Calu3 (cell line): ENCODE data around the gene SF3A2. TPM values are rescaled to one million over a fixed set of nuclear protein-coding genes. Genes with fewer than 3 reads are reported as not detected.

Experiments used
- BruUV-seq: library from RNA; stranded (reverse); fragments of 400-500 nt; replicated peaks from 2 replicates; lab custom pipeline; 2021; lab: Mats Ljungman, UMichigan
- CTCF ChIA-PET: fragments of 300-600 bp; sonication (Branson Sonifier 250); formaldehyde crosslinking; loops from one replicate; lab custom pipeline; 2022; ENCODE audit warnings: antibody characterized with exemption; lab: Charles Lee
- DNase-seq: peaks from one replicate; pipeline ENCODE4 v3.0.0; 2022
- H3K27ac Mint-ChIP-seq: one replicate; pipeline ENCODE4 v1.8.0; 2022; ENCODE audit warnings: mixed read lengths; ENCODE audit not compliant: unreplicated experiment
- H3K27me3 Mint-ChIP-seq: one replicate; pipeline ENCODE4 v1.8.0; 2022; ENCODE audit warnings: mixed read lengths; ENCODE audit not compliant: unreplicated experiment
- H3K36me3 Mint-ChIP-seq: one replicate; pipeline ENCODE4 v1.8.0; 2022; ENCODE audit warnings: mild to moderate bottlenecking, moderate library complexity, mixed read lengths; ENCODE audit not compliant: insufficient read depth, unreplicated experiment
- H3K4me1 Mint-ChIP-seq: one replicate; pipeline ENCODE4 v1.8.0; 2022; ENCODE audit warnings: mild to moderate bottlenecking, low read depth, mixed read lengths; ENCODE audit not compliant: unreplicated experiment
- H3K4me3 Mint-ChIP-seq: one replicate; pipeline ENCODE4 v1.8.0; 2022; ENCODE audit warnings: mild to moderate bottlenecking, low read depth, moderate library complexity, mixed read lengths; ENCODE audit not compliant: unreplicated experiment
- H3K9me3 Mint-ChIP-seq: one replicate; pipeline ENCODE4 v1.8.0; 2022; ENCODE audit warnings: low read depth, mixed read lengths; ENCODE audit not compliant: unreplicated experiment
- intact Hi-C: fragments of 100-400 bp; cut with micrococcal nuclease; formaldehyde crosslinking; loops from one replicate; pipeline ENCODE4 v1.10.0; 2022; ENCODE audit not compliant: unreplicated experiment
- total RNA-seq: library from RNA; stranded (reverse); gene quantifications from 2 replicates; pipeline ENCODE4 v1.2.3, GENCODE V29; 2022
- TF ChIP-seq, protein P1 (sequence below): fragments of 200-600 bp; IDR thresholded peaks from one replicate; pipeline ENCODE4 v1.8.0; 2022; ENCODE audit warnings: antibody characterized with exemption; ENCODE audit not compliant: unreplicated experiment

The SF3A2 gene
- total RNA-seq, 1 experiment from 2014 or later = 83.6 TPM

DNA sequence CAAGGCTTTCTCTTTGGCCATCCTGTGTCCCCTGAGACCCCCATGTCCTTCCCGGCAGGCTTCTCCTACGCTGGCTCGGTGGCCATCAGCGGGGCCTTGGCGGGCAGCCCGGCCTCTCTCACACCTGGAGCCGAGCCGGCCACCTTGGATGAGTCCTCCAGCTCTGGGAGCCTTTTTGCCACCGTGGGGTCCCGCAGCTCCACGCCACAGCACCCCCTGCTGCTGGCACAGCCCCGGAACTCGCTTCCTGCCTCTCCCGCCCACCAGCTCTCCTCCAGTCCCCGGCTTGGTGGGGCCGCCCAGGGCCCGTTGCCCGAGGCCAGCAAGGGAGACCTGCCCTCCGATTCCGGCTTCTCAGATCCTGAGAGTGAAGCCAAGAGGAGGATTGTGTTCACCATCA is 14.7 kb upstream of the SF3A2 start:
- DNase-seq = no peak
- H3K9me3 Mint-ChIP-seq = no peaks in the 10 kb centered on the region
- no peak overlapping the region for H3K4me3 Mint-ChIP-seq
- no peaks in the 10 kb centered on the region for H3K27me3 Mint-ChIP-seq
- CTCF ChIA-PET = interaction anchor here (1.2 kb wide), 1 partner anchor 66 kb away, joined by 3 read pairs; no protein-coding TSS in a partner anchor
- no TSS peak for BruUV-seq
- H3K4me1 Mint-ChIP-seq = no peaks in the 10 kb centered on the region
- intact Hi-C loops = no loop called here
- TF ChIP-seq, protein P1, sequence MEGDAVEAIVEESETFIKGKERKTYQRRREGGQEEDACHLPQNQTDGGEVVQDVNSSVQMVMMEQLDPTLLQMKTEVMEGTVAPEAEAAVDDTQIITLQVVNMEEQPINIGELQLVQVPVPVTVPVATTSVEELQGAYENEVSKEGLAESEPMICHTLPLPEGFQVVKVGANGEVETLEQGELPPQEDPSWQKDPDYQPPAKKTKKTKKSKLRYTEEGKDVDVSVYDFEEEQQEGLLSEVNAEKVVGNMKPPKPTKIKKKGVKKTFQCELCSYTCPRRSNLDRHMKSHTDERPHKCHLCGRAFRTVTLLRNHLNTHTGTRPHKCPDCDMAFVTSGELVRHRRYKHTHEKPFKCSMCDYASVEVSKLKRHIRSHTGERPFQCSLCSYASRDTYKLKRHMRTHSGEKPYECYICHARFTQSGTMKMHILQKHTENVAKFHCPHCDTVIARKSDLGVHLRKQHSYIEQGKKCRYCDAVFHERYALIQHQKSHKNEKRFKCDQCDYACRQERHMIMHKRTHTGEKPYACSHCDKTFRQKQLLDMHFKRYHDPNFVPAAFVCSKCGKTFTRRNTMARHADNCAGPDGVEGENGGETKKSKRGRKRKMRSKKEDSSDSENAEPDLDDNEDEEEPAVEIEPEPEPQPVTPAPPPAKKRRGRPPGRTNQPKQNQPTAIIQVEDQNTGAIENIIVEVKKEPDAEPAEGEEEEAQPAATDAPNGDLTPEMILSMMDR = no peak
- no peak overlapping the region for H3K27ac Mint-ChIP-seq
- peaks cover 36% of the 10 kb centered on the region for H3K36me3 Mint-ChIP-seq

DNA sequence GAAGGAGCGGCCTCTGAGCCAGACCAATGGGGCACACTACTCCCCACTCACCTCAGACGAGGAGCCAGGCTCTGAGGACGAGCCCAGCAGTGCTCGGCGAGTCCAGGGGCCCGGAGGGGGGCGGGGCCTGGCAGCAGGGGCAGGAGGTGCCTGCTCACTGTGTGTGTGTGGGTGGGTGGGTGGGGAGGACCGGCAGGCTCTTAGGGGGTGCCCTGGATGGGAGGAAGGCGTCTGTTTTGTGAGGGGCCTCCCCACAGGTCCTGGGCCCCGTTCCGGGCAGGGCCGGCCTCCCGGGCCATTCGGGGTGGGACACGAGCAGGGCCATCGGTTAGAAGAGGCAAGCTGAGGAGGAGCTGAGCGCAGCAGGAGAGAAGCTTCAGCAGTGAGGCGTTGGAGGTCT is 13.2 kb upstream of the SF3A2 start:
- TF ChIP-seq, protein P1 = no peak
- Mint-ChIP-seq H3K4me3 (no peak overlapping the region), H3K4me1 (no peaks in the 10 kb centered on the region), H3K36me3 (peaks cover 32% of the 10 kb centered on the region), H3K27ac (no peak overlapping the region), H3K9me3 (no peaks in the 10 kb centered on the region), H3K27me3 (no peaks in the 10 kb centered on the region)
- BruUV-seq = no TSS peak
- DNase-seq = no peak
- intact Hi-C loops = no loop called here
- CTCF ChIA-PET = no interaction called here

DNA sequence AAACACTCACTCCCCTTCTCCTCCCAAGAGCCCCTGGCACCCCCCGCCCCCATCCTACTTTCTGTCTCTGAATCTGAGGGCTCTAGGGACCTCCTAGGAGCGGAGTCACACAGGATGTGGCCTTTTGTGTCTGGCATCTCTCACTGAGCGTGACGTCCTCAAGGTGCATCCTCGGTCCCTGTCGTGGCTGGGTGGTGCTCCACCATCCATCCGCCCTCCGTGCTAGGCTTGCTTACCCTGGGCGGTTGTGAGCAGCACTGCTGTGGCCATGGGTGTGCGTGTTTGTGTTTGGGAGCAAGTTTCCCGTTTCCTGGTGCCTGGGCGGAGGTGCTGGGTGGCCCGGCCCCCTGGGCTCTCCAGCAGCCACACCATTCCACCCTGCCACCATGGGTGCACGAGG is 12.7 kb upstream of the SF3A2 start:
- intact Hi-C loops = no loop called here

DNA sequence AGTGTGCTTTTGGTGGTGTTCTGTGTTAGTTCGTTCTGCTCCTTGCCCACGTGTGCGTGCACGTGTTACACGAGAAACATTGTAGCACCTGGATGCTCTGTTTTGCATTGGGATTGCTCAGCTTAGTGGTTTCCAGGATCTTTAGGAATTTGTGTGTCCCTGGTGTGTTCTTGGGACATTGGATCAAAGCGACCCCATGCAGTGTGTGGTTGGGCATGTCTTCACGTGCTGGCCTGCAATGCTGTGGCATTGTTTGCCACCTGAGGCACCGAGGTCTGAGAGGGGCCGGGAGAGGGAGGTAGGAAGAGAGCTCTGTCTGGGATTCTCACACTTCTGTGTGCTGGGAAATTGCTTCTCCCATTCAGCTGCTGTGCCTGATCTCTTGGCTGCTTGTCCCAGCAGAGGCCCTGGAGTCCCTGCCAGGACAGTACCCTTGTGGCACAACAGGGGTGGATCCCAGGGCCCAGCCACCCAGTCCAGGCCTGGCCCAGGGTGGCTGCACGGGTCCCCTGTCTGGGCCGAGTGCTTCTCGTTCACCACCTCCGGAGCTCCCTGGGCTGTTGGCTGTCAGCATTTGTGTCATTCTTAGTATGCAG is 11.8 kb upstream of the SF3A2 start:
- Mint-ChIP-seq H3K4me3 (no peak overlapping the region), H3K36me3 (peaks cover 41% of the 10 kb centered on the region), H3K9me3 (no peaks in the 10 kb centered on the region), H3K4me1 (no peaks in the 10 kb centered on the region), H3K27me3 (no peaks in the 10 kb centered on the region), H3K27ac (no peak overlapping the region)
- CTCF ChIA-PET = no interaction called here
- no peak for DNase-seq
- intact Hi-C loops = no loop called here
- BruUV-seq = no TSS peak
- TF ChIP-seq, protein P1 = no peak

More for the DNA sequence above, 12.7 kb upstream of the SF3A2 start:
- H3K4me3 Mint-ChIP-seq = no peak overlapping the region
- TF ChIP-seq, protein P1 = no peak
- H3K4me1 Mint-ChIP-seq = no peaks in the 10 kb centered on the region
- H3K27ac Mint-ChIP-seq = no peak overlapping the region
- no peaks in the 10 kb centered on the region for H3K27me3 Mint-ChIP-seq
- CTCF ChIA-PET = no interaction called here
- BruUV-seq = no TSS peak
- no peaks in the 10 kb centered on the region for H3K9me3 Mint-ChIP-seq
- H3K36me3 Mint-ChIP-seq = peaks cover 36% of the 10 kb centered on the region
- no peak for DNase-seq
